ENCODE data around the gene MYO18B.

DNA sequence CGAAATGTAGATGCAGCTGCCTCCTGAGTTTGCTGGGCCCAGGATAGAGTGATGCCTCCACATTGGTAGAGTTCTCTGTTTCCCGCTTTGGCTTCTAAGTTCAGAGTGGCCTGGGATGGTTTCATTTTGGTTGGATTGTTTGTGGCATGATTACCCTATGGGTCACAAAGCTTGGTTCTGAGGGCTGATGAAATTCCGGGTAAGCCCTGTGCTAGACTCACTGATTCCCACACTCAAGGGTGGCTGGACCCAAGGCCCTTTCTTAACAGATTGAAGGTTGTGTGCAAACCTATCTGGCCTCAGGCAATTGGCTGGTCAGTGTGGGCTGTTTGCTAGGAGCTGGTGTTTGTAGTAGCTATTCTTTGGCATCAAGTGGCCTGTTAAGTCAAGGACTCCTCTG, 158.4 kb downstream of the MYO18B start:
- TF ChIP-seq, protein P1, sequence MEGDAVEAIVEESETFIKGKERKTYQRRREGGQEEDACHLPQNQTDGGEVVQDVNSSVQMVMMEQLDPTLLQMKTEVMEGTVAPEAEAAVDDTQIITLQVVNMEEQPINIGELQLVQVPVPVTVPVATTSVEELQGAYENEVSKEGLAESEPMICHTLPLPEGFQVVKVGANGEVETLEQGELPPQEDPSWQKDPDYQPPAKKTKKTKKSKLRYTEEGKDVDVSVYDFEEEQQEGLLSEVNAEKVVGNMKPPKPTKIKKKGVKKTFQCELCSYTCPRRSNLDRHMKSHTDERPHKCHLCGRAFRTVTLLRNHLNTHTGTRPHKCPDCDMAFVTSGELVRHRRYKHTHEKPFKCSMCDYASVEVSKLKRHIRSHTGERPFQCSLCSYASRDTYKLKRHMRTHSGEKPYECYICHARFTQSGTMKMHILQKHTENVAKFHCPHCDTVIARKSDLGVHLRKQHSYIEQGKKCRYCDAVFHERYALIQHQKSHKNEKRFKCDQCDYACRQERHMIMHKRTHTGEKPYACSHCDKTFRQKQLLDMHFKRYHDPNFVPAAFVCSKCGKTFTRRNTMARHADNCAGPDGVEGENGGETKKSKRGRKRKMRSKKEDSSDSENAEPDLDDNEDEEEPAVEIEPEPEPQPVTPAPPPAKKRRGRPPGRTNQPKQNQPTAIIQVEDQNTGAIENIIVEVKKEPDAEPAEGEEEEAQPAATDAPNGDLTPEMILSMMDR (IDR thresholded peaks at IDR 0.05; ENCODE audit: control extremely low read depth in 1 of 3, insufficient read depth in 1 of 3, low read depth in 1 of 3, low read length in 3 of 3) = no peak
- TF ChIP-seq GABPA (IDR thresholded peaks at IDR 0.05; ENCODE audit: borderline replicate concordance, insufficient read depth, low read length) (no peak), CEBPB (IDR thresholded peaks at IDR 0.05; ENCODE audit: low read depth, low read length) (no peak), CBX8 (IDR thresholded peaks at IDR 0.05; ENCODE audit: borderline replicate concordance, low read depth, low read length) (no peak), EP300 (IDR thresholded peaks at IDR 0.05; ENCODE audit: borderline replicate concordance in 1 of 2, low read depth in 2 of 2, low read length in 2 of 2) (no peak), JUND (IDR thresholded peaks at IDR 0.05; ENCODE audit: low read length) (no peak), BCL11A (IDR thresholded peaks at IDR 0.05; ENCODE audit: low read depth in 2 of 2, low read length in 2 of 2) (no peak), SUZ12 (IDR thresholded peaks at IDR 0.05; ENCODE audit: low read length) (no peak)
